Activated CD8-positive, alpha-beta memory T cell treated with anti-CD3 and anti-CD28 coated beads, Interleukin-2, amount 50 U/mL, for 48 hours (primary cell): ENCODE data around the gene ZNF577.
A peak's percentile ranks its signal among the peaks of the same experiment; 100 is the strongest.
"Not testable (repeated sequence)": the region's sequence is repeated elsewhere in the genome, so short reads cannot be mapped to it uniquely, and the experiment has no call there.

Source experiments
- DNase-seq: peaks from one replicate; pipeline ENCODE4 v3.0.0-alpha.2; 2020

The ZNF577 gene

GRCh38 chr19:51887522-51888498 lies at the start of gene ZNF577:
TSS of gene ZNF577 (minus strand) at chr19:51887951. CDS start at chr19:51880382, 7,569 bp downstream.
- peak; percentile 79 for DNase-seq

GRCh38 chr19:51931921-51932320 lies 44.2 kb upstream of the ZNF577 start:
- no peak for DNase-seq

GRCh38 chr19:51927859-51928258 lies 40.1 kb upstream of the ZNF577 start:
- DNase-seq = no peak

- DNase-seq = peak; percentile 85
Measured at GRCh38 chr19:51926784-51927741, 39.3 kb upstream of the ZNF577 start, which contains the start of gene ZNF613. TSS of gene ZNF613 (plus strand) at chr19:51927472. CDS start at chr19:51936221, 8,749 bp downstream.

- no peak for DNase-seq
Measured at GRCh38 chr19:51926426-51926783, 38.7 kb upstream of the ZNF577 start.

GRCh38 chr19:51921949-51922348 lies 34.2 kb upstream of the ZNF577 start:
- no peak for DNase-seq

- no peak for DNase-seq
Measured at GRCh38 chr19:51919606-51920005, 31.9 kb upstream of the ZNF577 start.

- no peak for DNase-seq
Measured at GRCh38 chr19:51916167-51916566, 28.4 kb upstream of the ZNF577 start.

- DNase-seq = no peak
Measured at GRCh38 chr19:51915324-51915867, 27.6 kb upstream of the ZNF577 start.

GRCh38 chr19:51907981-51908380 lies 20.2 kb upstream of the ZNF577 start:
- not testable (repeated sequence) for DNase-seq

GRCh38 chr19:51906108-51906507 lies 18.4 kb upstream of the ZNF577 start:
- DNase-seq = not testable (repeated sequence)

GRCh38 chr19:51905639-51906038 lies 17.9 kb upstream of the ZNF577 start:
- DNase-seq = not testable (repeated sequence)

- no peak for DNase-seq
Measured at GRCh38 chr19:51905206-51905605, 17.5 kb upstream of the ZNF577 start.

GRCh38 chr19:51904331-51905165 lies 16.8 kb upstream of the ZNF577 start, which contains the start of gene ZNF649:
TSS of gene ZNF649 (minus strand) at chr19:51905017. CDS start at chr19:51900107, 4,910 bp downstream.
- peak; percentile 91 for DNase-seq

- DNase-seq = no peak
Measured at GRCh38 chr19:51903192-51903591, 15.4 kb upstream of the ZNF577 start.

- no peak for DNase-seq
Measured at GRCh38 chr19:51901860-51902259, 14.1 kb upstream of the ZNF577 start.

GRCh38 chr19:51891193-51891747 lies 3.5 kb upstream of the ZNF577 start:
- DNase-seq = no peak

GRCh38 chr19:51889934-51890333 lies 2.2 kb upstream of the ZNF577 start:
- DNase-seq = no peak

GRCh38 chr19:51884713-51885112 lies 3.0 kb downstream of the ZNF577 start:
- DNase-seq = no peak

- no peak for DNase-seq
Measured at GRCh38 chr19:51882518-51882917, 5.2 kb downstream of the ZNF577 start.

GRCh38 chr19:51873097-51873496 lies 14.7 kb downstream of the ZNF577 start:
- DNase-seq = no peak
